Measurements from ENCODE around the gene PITHD1.
"Not testable (repeated sequence)": the region's sequence is repeated elsewhere in the genome, so short reads cannot be mapped to it uniquely, and the experiment has no call there.

PITHD1 gene

GRCh38 chr1:23827717-23828116, 49.5 kb downstream of the PITHD1 start:
- no peak for TF ChIP-seq EZH2 (IDR thresholded peaks at IDR 0.05; ENCODE audit: borderline replicate concordance, low read length)
- no peak for TF ChIP-seq CTCF (IDR thresholded peaks at IDR 0.05; ENCODE audit: low read length)
- Histone ChIP-seq H3F3A (ENCODE audit: insufficient read depth, low read length) (peaks cover 7% of the 10 kb centered on the region; the same call in 1 of the 2 replicates), H3K4me3 (ENCODE audit: low read depth, low read length, poor library complexity, severe bottlenecking) (no peak overlapping the region), H3K79me2 (ENCODE audit: insufficient read depth, low read length) (no peaks in the 10 kb centered on the region), H3K27ac (ENCODE audit: low read depth, low read length, poor library complexity, severe bottlenecking) (no peak overlapping the region), H3K9me2 (ENCODE audit: low read depth, low read length) (no peaks in the 10 kb centered on the region), H4K20me1 (ENCODE audit: insufficient read depth, low read length) (no peaks in the 10 kb centered on the region), H3K4me1 (ENCODE audit: insufficient read depth, low read length, severe bottlenecking) (peaks cover 18% of the 10 kb centered on the region), H3K4me2 (ENCODE audit: low read length) (no peak overlapping the region), H3K9ac (ENCODE audit: low read length) (no peak overlapping the region), H3K9me3 (ENCODE audit: low read length) (no peaks in the 10 kb centered on the region), H2AFZ (ENCODE audit: low read length) (no peak overlapping the region), H3K27me3 (ENCODE audit: insufficient read depth, low read length) (no peaks in the 10 kb centered on the region), H3K36me3 (ENCODE audit: insufficient read depth, low read length) (no peaks in the 10 kb centered on the region)

GRCh38 chr1:23834156-23834555, 55.9 kb downstream of the PITHD1 start:
- H3K4me1 ChIP-seq (ENCODE audit: insufficient read depth, low read length, severe bottlenecking), result peaks cover 20% of the 10 kb centered on the region
- not testable (repeated sequence) for H4K20me1 ChIP-seq (ENCODE audit: insufficient read depth, low read length); H3K9me2 ChIP-seq (ENCODE audit: low read depth, low read length); H3K27ac ChIP-seq (ENCODE audit: low read depth, low read length, poor library complexity, severe bottlenecking); H3K4me3 ChIP-seq (ENCODE audit: low read depth, low read length, poor library complexity, severe bottlenecking); H3K9me3 ChIP-seq (ENCODE audit: low read length); H2AFZ ChIP-seq (ENCODE audit: low read length); H3K36me3 ChIP-seq (ENCODE audit: insufficient read depth, low read length); H3K79me2 ChIP-seq (ENCODE audit: insufficient read depth, low read length); H3K27me3 ChIP-seq (ENCODE audit: insufficient read depth, low read length); H3K9ac ChIP-seq (ENCODE audit: low read length); H3F3A ChIP-seq (ENCODE audit: insufficient read depth, low read length); H3K4me2 ChIP-seq (ENCODE audit: low read length)

GRCh38 chr1:23836037-23836436, 57.8 kb downstream of the PITHD1 start:
- no peak overlapping the region for H2AFZ ChIP-seq (ENCODE audit: low read length)
- H3K79me2 ChIP-seq (ENCODE audit: insufficient read depth, low read length), result no peaks in the 10 kb centered on the region
- no peak overlapping the region for H3K4me3 ChIP-seq (ENCODE audit: low read depth, low read length, poor library complexity, severe bottlenecking)
- no peaks in the 10 kb centered on the region for H3K9me2 ChIP-seq (ENCODE audit: low read depth, low read length)
- H3K9me3 ChIP-seq (ENCODE audit: low read length), result no peaks in the 10 kb centered on the region
- H3K27me3 ChIP-seq (ENCODE audit: insufficient read depth, low read length), result no peaks in the 10 kb centered on the region
- H3K27ac ChIP-seq (ENCODE audit: low read depth, low read length, poor library complexity, severe bottlenecking), result no peak overlapping the region
- peaks cover 20% of the 10 kb centered on the region for H3K4me1 ChIP-seq (ENCODE audit: insufficient read depth, low read length, severe bottlenecking)
- no peaks in the 10 kb centered on the region for H3K36me3 ChIP-seq (ENCODE audit: insufficient read depth, low read length)
- no peak overlapping the region for H3K4me2 ChIP-seq (ENCODE audit: low read length)
- no peak overlapping the region for H3K9ac ChIP-seq (ENCODE audit: low read length)
- TF ChIP-seq EZH2 (IDR thresholded peaks at IDR 0.05; ENCODE audit: borderline replicate concordance, low read length), result no peak
- no peaks in the 10 kb centered on the region for H3F3A ChIP-seq (ENCODE audit: insufficient read depth, low read length)
- no peaks in the 10 kb centered on the region for H4K20me1 ChIP-seq (ENCODE audit: insufficient read depth, low read length)
